CD4-positive, alpha-beta T cell treated with Interleukin-21 for 1 hour (primary cell): ENCODE data around the gene MCM9.

Experiments
- DNase-seq: peaks from one replicate; pipeline ENCODE4 v3.0.0-alpha.2; 2020

Gene MCM9

DNA sequence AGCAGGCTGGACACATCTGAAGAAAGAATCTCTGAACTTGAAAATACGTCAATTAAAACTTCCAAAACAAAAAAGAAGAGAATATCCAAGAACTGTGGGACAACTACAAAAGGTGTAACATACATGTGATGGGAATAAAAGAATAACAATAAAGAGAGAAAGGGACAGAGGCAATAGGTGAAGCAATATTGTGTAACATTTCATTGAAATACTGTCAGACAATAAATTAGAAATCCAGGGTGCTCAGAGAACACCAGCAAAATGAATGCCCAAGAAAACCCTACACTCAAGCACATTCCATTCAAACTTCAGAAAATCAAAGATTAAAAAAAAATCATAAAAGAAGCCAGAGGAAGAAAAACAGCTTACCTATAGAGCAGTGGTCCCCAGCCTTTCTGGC, 74.6 kb downstream of the MCM9 start:
- DNase-seq, result no peak

- DNase-seq, result no peak
These were observed 75.4 kb downstream of the MCM9 start for GRCh38 chr6:118859517-118860064.

- no peak for DNase-seq
These were observed 78.7 kb downstream of the MCM9 start for GRCh38 chr6:118856301-118856700.

DNA sequence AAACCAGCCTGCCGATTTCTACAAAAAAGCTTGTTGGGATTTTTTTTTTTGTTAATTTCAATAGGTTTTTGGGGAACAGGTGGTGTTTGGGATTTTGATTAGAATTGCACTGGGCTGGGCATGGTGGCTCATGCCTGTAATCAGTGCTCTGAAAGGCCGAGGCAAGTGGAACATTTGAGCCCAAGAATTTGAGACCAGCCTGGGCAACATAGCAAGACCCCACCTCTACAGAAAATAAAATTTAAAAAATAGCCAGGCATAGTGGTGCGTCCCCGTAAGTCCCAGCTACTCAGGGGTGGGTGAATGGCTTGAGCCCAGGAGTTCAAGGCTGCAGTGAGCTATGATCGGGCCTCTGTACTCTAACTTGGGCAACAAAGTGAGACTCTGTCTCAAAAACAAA, 81.6 kb downstream of the MCM9 start:
- no peak for DNase-seq

DNA sequence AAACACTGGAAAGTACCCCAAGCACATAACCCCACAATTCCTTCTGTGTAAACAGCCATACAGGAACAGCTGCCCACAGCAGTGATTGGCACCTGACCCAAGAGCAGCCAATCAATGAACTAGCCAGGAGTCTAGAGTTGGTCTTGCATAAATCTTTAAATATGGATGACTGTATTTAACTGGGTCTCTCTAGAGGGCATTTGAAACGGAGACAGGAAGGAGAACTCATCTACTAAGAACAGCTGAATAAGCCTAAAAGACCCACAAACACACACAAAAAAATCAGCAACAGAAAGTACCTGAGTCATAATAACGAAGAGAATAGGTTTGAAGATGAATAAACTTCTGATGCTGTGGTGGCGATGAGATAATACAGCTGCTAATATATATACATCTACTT, 90.0 kb downstream of the MCM9 start:
- peak; percentile 31 for DNase-seq

- no peak for DNase-seq
These were observed 91.1 kb downstream of the MCM9 start for GRCh38 chr6:118843685-118844390.

- DNase-seq, result no peak
These were observed 104.3 kb downstream of the MCM9 start for GRCh38 chr6:118830691-118831090.

DNA sequence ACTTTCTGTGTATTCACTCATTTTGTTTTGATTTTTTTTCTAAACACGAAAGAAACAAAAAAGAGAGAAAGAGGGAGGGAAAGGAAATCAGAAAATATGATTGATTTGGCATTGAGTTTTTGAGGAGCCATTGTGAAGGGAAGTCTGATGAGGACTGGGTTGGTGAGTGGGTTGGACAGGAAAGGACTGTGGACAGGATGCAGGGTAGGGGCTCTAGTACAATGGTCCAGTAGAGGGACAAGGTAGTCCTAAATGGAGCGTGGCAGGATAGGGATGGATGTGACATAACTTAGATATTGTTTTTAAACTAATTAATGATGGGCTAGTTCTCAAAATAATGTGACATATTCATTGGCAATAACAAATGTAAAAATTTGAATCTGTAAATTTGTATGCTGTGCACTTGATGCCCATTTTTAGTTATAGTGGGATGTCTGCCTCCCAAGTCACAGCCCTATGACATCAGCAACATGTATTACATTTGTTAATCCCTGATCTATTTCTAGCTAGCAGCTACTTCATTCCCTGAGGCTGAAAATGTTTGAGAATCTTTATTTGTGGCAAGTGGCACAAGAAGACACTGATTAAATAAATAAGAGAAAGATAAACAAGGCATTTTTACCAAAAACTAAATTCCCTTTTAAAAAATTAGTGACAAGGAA, 105.0 kb downstream of the MCM9 start:
- DNase-seq, result no peak

GRCh38 chr6:118826096-118826495, 108.9 kb downstream of the MCM9 start:
- no peak for DNase-seq

DNA sequence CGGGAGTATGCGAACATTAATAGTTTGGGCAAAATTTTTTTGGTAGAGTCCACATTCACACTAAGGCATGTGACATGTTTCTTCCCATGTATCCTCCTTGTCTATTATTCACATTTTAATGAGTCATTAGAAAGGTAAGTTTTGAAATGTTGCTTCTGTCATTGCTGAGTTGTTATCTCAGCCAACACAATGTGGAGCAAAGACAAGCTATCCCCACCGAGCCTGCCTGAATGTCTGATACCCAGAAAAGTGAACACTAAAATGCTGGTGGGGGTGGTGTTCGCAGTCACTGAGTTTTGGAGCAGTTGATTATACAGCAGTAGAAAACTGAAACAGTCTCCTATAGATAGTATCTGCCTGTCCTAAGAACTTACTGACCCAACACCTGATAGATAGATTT, 109.3 kb downstream of the MCM9 start:
- DNase-seq, result no peak

DNA sequence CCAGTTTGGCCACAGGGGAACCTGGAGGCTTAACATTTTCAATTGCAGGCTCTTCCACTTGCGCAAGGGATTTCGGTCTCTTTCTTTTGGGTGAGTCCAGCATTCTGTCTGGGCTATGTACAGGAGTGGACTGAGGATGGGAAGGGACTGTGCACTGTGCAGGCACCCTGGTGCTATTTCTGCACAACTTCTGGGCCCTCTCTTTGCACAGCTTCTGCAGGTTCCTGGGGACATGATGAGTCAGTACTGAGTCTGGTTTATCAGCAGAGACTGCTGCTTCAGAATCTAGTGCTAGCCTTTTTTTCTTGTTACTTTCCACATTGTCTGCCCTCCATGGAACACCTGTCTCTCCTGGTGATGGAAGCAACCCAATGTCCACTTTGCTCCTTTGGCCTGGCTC, 119.5 kb downstream of the MCM9 start:
- DNase-seq, result no peak

- no peak for DNase-seq
These were observed 121.2 kb downstream of the MCM9 start for GRCh38 chr6:118813775-118814174.

DNA sequence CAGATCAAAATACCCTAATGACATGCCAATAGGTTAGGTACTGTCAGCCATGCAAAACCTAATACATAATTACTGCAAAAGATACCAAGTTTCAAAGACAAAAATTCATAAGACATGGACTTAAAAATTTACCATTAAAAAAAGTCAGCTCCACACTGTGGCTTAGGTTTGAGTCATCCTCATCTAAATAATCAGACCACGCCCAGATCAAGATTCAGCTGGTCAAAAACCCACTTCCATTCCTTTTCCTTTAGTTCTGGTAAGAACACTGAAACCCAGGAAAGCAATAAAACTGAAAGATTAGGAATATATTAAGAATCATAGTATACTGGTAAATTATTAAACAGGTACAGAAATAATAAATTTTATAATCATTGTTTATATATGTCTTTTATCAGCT, 122.0 kb downstream of the MCM9 start:
- no peak for DNase-seq

GRCh38 chr6:118810420-118811027, 124.4 kb downstream of the MCM9 start:
- peak; percentile 83 for DNase-seq

- peak; percentile 71 for DNase-seq
These were observed 125.9 kb downstream of the MCM9 start for GRCh38 chr6:118808793-118809638.

- DNase-seq, result no peak
These were observed 130.9 kb downstream of the MCM9 start for GRCh38 chr6:118804091-118804490.

GRCh38 chr6:118801257-118801656, 133.7 kb downstream of the MCM9 start:
- no peak for DNase-seq

DNA sequence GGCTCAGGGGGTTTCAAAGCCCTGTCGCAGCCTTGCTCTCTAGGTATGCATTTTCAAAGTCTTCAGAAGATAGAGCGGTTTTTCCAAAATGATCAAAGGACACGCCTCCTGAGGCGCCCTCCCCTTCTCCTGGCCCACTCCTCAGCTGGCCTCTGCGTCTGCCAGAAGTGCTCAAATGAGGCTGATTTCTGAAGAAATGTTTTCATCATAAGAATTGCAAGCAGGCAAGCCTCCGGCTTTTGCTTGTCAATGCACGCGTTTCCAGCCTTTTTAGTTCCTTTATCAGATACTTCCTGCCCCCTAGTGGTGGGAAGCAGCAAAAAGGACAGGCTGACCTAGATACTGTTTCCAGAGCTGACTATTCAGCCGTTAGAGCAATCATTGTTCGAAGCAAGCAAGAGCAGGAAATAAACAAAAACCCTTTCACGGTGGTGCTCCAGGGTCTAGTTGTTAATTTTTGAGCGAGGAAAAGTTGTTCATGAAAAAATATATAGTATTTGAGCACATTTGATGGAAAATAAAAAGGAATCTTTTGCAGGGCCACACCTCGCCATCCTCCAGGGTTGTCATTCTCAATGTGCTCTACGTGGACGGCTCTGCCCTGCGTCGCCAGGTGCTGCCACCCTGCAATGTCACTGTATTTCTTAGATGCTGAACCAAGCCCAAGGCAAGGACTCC, 134.4 kb downstream of the MCM9 start:
- DNase-seq, result peak; percentile 90

DNA sequence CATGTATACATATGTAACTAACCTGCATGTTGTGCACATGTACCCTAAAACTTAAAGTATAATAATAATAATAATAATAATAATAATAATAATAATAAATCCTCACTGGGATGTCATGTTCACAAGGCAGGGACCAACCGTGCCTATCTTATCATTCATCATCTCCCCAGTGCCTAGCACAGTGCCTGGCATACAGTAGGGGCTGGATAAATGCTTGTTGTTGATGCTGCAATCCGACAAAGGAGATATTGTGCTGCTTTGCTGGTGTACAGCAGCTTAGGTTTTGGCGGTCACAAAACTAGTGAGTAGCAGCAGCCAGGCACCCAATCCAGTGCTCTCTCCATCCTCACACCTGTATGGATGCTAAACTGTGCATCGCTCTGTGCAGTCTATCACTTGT, 135.1 kb downstream of the MCM9 start:
- no peak for DNase-seq

GRCh38 chr6:118796548-118796947, 138.4 kb downstream of the MCM9 start:
- DNase-seq, result peak; percentile 89

GRCh38 chr6:118791499-118791898, 143.5 kb downstream of the MCM9 start:
- DNase-seq, result no peak

DNA sequence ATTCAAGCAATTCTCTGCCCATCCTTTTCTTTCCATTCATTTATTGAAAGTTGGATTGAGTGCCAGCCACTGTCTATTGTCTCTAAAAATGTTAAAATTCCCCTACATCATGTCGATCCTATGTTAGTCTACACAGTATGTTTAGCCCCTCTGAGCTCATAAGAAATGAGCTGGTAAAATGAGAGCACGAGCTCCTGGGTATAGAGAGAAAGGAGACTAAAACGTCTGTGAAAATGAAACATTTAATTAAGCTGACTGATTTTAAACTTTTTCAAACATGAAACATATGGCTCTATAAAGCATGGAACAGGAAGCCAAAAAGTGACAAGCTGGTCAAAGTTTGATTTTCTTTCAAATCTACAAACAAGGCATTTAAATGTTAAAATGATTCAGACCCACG, 145.0 kb downstream of the MCM9 start:
- DNase-seq, result no peak

DNA sequence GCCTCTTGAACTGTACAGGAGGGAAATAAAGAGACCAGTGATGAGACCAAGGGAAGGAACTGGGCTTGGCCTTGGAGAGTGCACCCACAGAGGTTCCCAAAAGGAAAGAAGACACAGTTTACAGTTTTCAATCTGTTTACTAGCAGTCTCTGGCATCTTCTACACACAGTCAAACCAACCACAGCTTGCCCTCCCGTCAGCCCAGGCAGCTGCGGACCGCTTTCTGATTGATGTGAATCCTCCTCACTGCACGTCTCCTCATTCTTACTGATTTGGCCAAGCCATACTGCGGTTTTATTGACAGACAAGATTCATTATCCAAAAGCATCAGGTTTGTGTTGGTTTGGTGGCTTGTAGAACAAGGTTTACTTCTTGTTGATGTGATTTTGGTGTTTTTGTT, 145.5 kb downstream of the MCM9 start:
- no peak for DNase-seq
